Hindlimb muscle (tissue), 1 donor: ENCODE data around the gene SLC5A7. TPM values are rescaled to one million over a fixed set of nuclear protein-coding genes. Genes with fewer than 3 reads are reported as not detected.

Source experiments
- polyA plus RNA-seq: library from polyadenylated mRNA; unstranded; fragments of 120-200 nt; gene quantifications from one replicate; pipeline ENCODE4 v1.2.1, GENCODE V29; 2013; ENCODE audit not compliant: insufficient read length

Gene SLC5A7
- polyA plus RNA-seq, 1 donor: 0.06 TPM

Other genes starting within 250 kb of the SLC5A7 start
- not detected for gene RGPD4, start 159.6 kb upstream of the SLC5A7 start, polyA plus RNA-seq